A673 (cell line): Measurements from ENCODE around the gene OVAAL. TPM values are rescaled to one million over a fixed set of nuclear protein-coding genes. Genes with fewer than 3 reads are reported as not detected.

Experiments used
- BruUV-seq: library from RNA; stranded (reverse); fragments of 400-500 nt; replicated peaks from 2 replicates; lab custom pipeline; 2021; lab: Mats Ljungman, UMichigan
- CTCF ChIA-PET: fragments of 300-600 bp; sonication (Branson Sonifier 250); formaldehyde crosslinking; loops from one replicate; lab custom pipeline; 2022; ENCODE audit warnings: antibody characterized with exemption; lab: Charles Lee
- POLR2A ChIA-PET: fragments of 300-600 bp; sonication (Branson Sonifier 250); formaldehyde crosslinking; loops from one replicate; lab custom pipeline; 2022; ENCODE audit warnings: antibody characterized with exemption; ENCODE audit not compliant: low non-redundant PET; lab: Charles Lee
- DNase-seq: peaks from one replicate; pipeline ENCODE4 v3.0.0-alpha.2; 2015; ENCODE audit warnings: low spot score
- H3K27ac ChIP-seq: fragments of 200-600 bp; sonication (generic); 2 replicates; pipeline ENCODE4 v1.5.1; 2016; ENCODE audit warnings: mixed run types, low read depth, mild to moderate bottlenecking, mixed read lengths, antibody characterized with exemption, low read length; ENCODE audit not compliant: poor library complexity, severe bottlenecking
- H3K27me3 ChIP-seq: fragments of 200-600 bp; sonication (generic); replicated peaks from 2 replicates; pipeline ENCODE4 v1.6.1; 2017; ENCODE audit warnings: mixed run types, low read depth, mild to moderate bottlenecking, mixed read lengths, antibody characterized with exemption, low read length; ENCODE audit not compliant: insufficient read depth, poor library complexity
- H3K36me3 ChIP-seq: fragments of 200-600 bp; sonication (generic); 2 replicates; pipeline ENCODE4 v1.6.1; 2016; ENCODE audit warnings: mixed run types, mild to moderate bottlenecking, mixed read lengths, antibody characterized with exemption, low read length; ENCODE audit not compliant: insufficient read depth, poor library complexity, severe bottlenecking
- H3K4me1 ChIP-seq: fragments of 200-600 bp; sonication (generic); 2 replicates; pipeline ENCODE4 v1.6.1; 2017; ENCODE audit warnings: mixed run types, mild to moderate bottlenecking, mixed read lengths, antibody characterized with exemption, low read length; ENCODE audit not compliant: insufficient read depth, poor library complexity, severe bottlenecking
- H3K4me3 ChIP-seq: fragments of 200-600 bp; sonication (generic); 2 replicates; pipeline ENCODE4 v1.5.1; 2016; ENCODE audit warnings: low read depth, mixed run types, mild to moderate bottlenecking, mixed read lengths, low read length; ENCODE audit not compliant: poor library complexity, severe bottlenecking
- H3K9me3 ChIP-seq: fragments of 200-600 bp; sonication (generic); 2 replicates; pipeline ENCODE4 v1.6.1; 2016; ENCODE audit warnings: mixed run types, low read depth, mild to moderate bottlenecking, mixed read lengths, antibody characterized with exemption, low read length; ENCODE audit not compliant: poor library complexity, severe bottlenecking
- CTCF ChIP-seq: fragments of 300-800, 200-600 bp; sonication (generic); conservative IDR thresholded peaks from 2 replicates; pipeline ENCODE4 v1.5.1; 2017; ENCODE audit warnings: low read depth, mild to moderate bottlenecking, antibody characterized with exemption, low read length, moderate library complexity, mixed read lengths
- EZH2 ChIP-seq: fragments of 200-600 bp; sonication (generic); IDR thresholded peaks from 2 replicates; pipeline ENCODE4 v1.6.1; 2017; ENCODE audit warnings: borderline replicate concordance, low read depth, mild to moderate bottlenecking, mixed read lengths, antibody characterized with exemption, low read length; ENCODE audit not compliant: poor library complexity, severe bottlenecking
- intact Hi-C: fragments of 100-400 bp; cut with micrococcal nuclease; formaldehyde crosslinking; loops from one replicate; pipeline ENCODE4 v1.10.0; 2022; ENCODE audit not compliant: unreplicated experiment
- total RNA-seq: library from RNA; stranded (reverse); gene quantifications from 2 replicates; pipeline ENCODE4 v1.2.3, GENCODE V29; 2021

Gene OVAAL
- total RNA-seq, 1 experiment from 2014 or later: not detected

GRCh38 chr1:180533266-180533987 is 25.3 kb upstream of the OVAAL start:
- POLR2A ChIA-PET: no interaction called here
- Histone ChIP-seq H3K36me3 (no peaks in the 10 kb centered on the region), H3K4me3 (no peak overlapping the region), H3K9me3 (no peaks in the 10 kb centered on the region), H3K27ac (no peak overlapping the region), H3K27me3 (no peaks in the 10 kb centered on the region), H3K4me1 (no peaks in the 10 kb centered on the region)
- peak; percentile 71 for DNase-seq
- CTCF ChIA-PET: interaction anchor here (0.7 kb wide), 1 partner anchor 55 kb away, joined by 4 read pairs; no protein-coding TSS in a partner anchor
- no TSS peak for BruUV-seq
- TF ChIP-seq EZH2: no peak
- peak; percentile 91 for TF ChIP-seq CTCF
- intact Hi-C loops: loop anchor here (5.0 kb wide), 2 partner anchors 329 to 609 kb away; no protein-coding TSS in a partner anchor

GRCh38 chr1:180534214-180534613 is 24.6 kb upstream of the OVAAL start:
- no peak for DNase-seq
- CTCF ChIA-PET: interaction anchor here (1.2 to 1.4 kb wide), 2 partner anchors 319 to 329 kb away, joined by 3 to 9 read pairs; no protein-coding TSS in a partner anchor
- TF ChIP-seq EZH2: no peak
- no peak for TF ChIP-seq CTCF
- Histone ChIP-seq H3K9me3 (no peaks in the 10 kb centered on the region), H3K27me3 (no peaks in the 10 kb centered on the region), H3K4me1 (no peaks in the 10 kb centered on the region), H3K36me3 (no peaks in the 10 kb centered on the region), H3K27ac (no peak overlapping the region), H3K4me3 (no peak overlapping the region)
- no TSS peak for BruUV-seq
- POLR2A ChIA-PET: no interaction called here
- intact Hi-C loops: loop anchor here (5.0 kb wide), 2 partner anchors 328 to 608 kb away; no protein-coding TSS in a partner anchor

- DNase-seq: no peak
- no peaks in the 10 kb centered on the region for H3K4me1 ChIP-seq
- H3K27ac ChIP-seq: no peak overlapping the region
- CTCF ChIA-PET: interaction anchor here (0.6 kb wide), 1 partner anchor 293 kb away, joined by 8 read pairs; no protein-coding TSS in a partner anchor
- H3K27me3 ChIP-seq: no peaks in the 10 kb centered on the region
- POLR2A ChIA-PET: no interaction called here
- H3K9me3 ChIP-seq: no peaks in the 10 kb centered on the region
- no peaks in the 10 kb centered on the region for H3K36me3 ChIP-seq
- BruUV-seq: no TSS peak
- no peak for TF ChIP-seq CTCF
- no peak for TF ChIP-seq EZH2
- no peak overlapping the region for H3K4me3 ChIP-seq
- intact Hi-C loops: no loop called here
Measured at GRCh38 chr1:180535418-180535999, 23.3 kb upstream of the OVAAL start.
